ENCODE data around the gene RIOK2.

The RIOK2 gene

GRCh38 chr5:97121848-97122247, 61.2 kb downstream of the RIOK2 start:
- DNase-seq: no peak

- no peak for DNase-seq
Observed at GRCh38 chr5:97120195-97120594, 62.9 kb downstream of the RIOK2 start.

- DNase-seq: no peak
Observed at GRCh38 chr5:97119007-97119390, 64.0 kb downstream of the RIOK2 start.

DNA sequence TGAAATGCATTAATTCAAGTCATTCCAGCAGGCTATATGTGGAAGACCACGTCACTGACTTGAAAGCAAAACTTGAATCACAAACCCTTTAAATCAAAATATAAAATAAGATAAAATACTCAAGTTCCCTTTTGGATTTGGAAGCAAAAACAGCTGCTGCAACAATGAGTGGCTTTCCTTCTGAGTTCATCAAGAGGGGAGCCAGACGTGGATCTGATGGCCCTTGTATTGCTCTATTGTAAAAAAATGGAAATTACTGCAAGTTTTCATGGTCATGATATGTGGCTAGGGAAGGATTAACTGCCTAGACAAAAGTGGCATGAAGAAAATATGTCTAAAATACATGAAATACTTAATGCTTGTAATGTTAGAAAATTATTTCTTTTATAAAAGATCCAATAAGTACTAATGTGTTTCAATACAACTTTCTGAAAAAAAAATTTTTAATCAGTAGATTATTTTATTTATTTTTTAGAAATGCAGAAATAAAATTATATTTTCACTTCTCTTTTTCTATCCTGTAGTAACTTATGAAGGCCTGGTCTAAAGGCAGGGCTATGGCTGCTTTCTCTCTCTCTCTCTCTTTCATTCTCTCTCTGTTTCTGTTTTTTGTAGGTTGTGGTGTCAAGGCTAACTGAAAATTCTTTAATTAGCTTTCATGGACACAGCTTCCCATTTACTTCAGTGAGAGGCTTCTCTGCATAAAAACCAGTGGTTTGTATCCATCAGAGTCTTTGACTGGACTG, 64.6 kb downstream of the RIOK2 start:
- no peak for DNase-seq

DNA sequence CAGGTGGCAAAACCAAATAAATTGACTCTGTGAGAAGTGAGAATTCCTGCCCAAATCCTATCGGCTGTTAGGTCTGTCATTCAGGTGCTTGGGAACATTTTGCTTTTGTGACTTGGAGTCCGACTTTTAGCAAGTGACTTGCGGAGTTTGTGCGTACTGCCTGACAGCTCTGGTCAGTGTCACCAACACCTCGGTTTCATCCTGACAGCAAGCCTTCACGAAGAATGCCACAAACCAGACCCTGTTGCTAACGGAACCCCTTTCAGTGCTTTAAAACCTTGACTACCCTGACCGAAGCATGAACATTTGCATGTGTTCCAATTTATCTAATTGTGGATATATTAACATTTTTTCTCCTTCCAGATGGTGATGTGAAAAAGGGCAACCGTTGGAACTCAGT, 67.1 kb downstream of the RIOK2 start:
- DNase-seq: no peak

DNA sequence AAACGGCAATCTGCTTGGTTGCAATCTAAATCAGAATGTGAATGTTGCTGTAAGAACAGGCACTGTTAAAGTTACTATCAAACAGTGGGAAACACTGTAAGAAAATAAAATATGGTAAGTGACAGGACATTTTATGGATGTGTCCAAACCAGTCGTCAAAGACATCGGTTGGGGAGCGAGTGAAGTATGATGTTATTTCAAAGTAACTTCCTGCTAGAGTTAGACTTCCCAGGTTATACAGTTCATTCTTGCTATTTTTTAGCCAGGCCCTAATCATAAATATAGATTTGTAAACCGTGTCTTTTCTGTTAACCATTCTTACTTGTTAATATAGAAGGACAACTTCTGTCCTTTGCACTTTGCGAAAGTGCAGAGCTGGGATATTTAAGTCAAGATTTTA, 70.8 kb downstream of the RIOK2 start:
- no peak for DNase-seq

DNA sequence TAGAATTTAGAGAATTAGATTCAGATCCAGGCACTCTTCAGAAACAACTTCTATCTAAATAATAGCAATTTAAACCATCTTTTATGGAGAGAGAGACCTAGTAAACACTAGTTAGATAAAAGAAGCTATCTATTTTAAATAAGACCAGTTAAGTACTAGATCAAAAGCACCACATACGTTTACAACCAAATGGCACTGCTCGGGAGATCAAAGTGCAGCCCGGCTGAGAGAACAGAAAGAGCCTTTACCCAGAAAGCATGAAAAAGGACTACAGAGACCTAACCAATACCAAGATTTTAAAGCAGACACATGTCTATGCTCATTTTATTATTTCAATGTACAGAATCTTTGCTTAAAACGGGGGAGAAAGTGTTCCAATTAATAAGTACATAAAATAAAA, 71.4 kb downstream of the RIOK2 start:
- DNase-seq: no peak

GRCh38 chr5:97111004-97111403, 72.0 kb downstream of the RIOK2 start:
- DNase-seq: no peak

All from DMS153 (cell line).